ENCODE results near the gene MRTFA. TPM values are rescaled to one million over a fixed set of nuclear protein-coding genes. Genes with fewer than 3 reads are reported as not detected.
A peak's percentile ranks its signal among the peaks of the same experiment; 100 is the strongest.

The MRTFA gene
- total and polyA plus RNA-seq, 8 donors = 11.1 to 706 (median 61.2) TPM

DNA sequence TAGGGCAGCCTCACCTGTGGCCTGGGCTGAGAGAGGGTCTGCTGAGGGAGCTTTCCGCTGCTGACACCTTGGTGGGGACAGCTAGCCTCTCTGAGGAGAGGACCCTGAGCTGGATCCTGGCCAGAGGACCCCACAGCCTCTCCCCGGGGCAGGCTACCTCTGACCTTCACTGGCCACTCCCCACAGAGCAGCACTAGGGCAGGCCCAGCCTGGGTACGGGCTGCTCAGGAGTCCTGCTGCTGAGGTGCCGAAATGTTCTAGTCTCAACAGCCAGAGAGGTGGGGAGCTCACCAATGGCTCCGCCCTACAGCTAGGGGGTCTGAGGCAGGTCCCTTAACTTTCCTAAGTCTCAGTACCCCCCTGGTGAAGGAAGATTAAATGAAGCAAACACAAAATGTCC, 218.6 kb downstream of the MRTFA start:
- Histone ChIP-seq H3K4me1 (peaks cover 0 to 32% (median 24%) of the 10 kb centered on the region in 4 donors), H3K4me3 (no peak overlapping the region), H3K36me3 (peaks cover 62 to 79% (median 75%) of the 10 kb centered on the region in 4 donors), H3K27ac (no peak overlapping the region), H3K9me3 (no peaks in the 10 kb centered on the region), H3K27me3 (no peaks in the 10 kb centered on the region)
- 83 to 100% (median 97%) methylated on average over 3 to 5 of the region's 5 CpGs for WGBS, 5 donors
- TF ChIP-seq, protein P1, sequence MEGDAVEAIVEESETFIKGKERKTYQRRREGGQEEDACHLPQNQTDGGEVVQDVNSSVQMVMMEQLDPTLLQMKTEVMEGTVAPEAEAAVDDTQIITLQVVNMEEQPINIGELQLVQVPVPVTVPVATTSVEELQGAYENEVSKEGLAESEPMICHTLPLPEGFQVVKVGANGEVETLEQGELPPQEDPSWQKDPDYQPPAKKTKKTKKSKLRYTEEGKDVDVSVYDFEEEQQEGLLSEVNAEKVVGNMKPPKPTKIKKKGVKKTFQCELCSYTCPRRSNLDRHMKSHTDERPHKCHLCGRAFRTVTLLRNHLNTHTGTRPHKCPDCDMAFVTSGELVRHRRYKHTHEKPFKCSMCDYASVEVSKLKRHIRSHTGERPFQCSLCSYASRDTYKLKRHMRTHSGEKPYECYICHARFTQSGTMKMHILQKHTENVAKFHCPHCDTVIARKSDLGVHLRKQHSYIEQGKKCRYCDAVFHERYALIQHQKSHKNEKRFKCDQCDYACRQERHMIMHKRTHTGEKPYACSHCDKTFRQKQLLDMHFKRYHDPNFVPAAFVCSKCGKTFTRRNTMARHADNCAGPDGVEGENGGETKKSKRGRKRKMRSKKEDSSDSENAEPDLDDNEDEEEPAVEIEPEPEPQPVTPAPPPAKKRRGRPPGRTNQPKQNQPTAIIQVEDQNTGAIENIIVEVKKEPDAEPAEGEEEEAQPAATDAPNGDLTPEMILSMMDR (IDR thresholded peaks at IDR 0.05) = no peak
- no peak for TF ChIP-seq POLR2A (IDR thresholded peaks at IDR 0.05)
- TF ChIP-seq POLR2AphosphoS5 (IDR thresholded peaks at IDR 0.05) = no peak
- TF ChIP-seq EP300 (IDR thresholded peaks at IDR 0.05) = no peak
- intact Hi-C loops (cut with DNase I; ENCODE audit: low total_unique reads) = no loop called here
- no peak for DNase-seq

GRCh38 chr22:40417041-40417440, 219.5 kb downstream of the MRTFA start:
- Histone ChIP-seq H3K27me3 (no peaks in the 10 kb centered on the region), H3K36me3 (peaks cover 55 to 77% (median 70%) of the 10 kb centered on the region in 4 donors), H3K4me3 (no peak overlapping the region), H3K4me1 (peaks cover 0 to 32% (median 24%) of the 10 kb centered on the region in 4 donors), H3K27ac (peak overlapping the region in 1 of 5 donors; percentile 4), H3K9me3 (no peaks in the 10 kb centered on the region)
- DNase-seq = no peak
- TF ChIP-seq, protein P1 (IDR thresholded peaks at IDR 0.05) = no peak
- no peak for TF ChIP-seq POLR2A (IDR thresholded peaks at IDR 0.05)
- no peak for TF ChIP-seq EP300 (IDR thresholded peaks at IDR 0.05)
- no peak for TF ChIP-seq POLR2AphosphoS5 (IDR thresholded peaks at IDR 0.05)
- WGBS, 5 donors = 71 to 93% (median 90%) methylated on average over 2 to 8 of the region's 8 CpGs
- intact Hi-C loops (cut with DNase I; ENCODE audit: low total_unique reads) = no loop called here

DNA sequence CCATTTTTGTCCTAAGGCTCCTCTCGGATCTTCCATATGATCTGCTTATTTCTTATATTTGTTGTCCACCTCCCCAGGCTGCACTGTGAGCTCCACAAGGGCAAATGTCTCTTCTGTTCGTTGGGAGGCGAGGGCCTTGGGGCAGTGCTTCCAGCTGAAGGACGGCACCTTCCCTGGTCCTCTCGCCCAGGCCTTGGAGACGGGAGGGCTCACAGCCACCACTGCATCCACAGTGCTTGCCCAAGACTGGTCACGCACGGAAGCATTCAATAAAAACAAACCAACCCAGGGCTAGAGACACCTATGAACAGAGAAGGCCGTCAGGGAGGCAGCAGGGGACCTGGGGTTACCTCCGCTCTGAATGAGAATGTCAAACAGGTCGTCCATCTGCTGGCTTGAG, 219.9 kb downstream of the MRTFA start:
- TF ChIP-seq EP300 (IDR thresholded peaks at IDR 0.05) = no peak
- no peak for TF ChIP-seq POLR2A (IDR thresholded peaks at IDR 0.05)
- no peak for TF ChIP-seq POLR2AphosphoS5 (IDR thresholded peaks at IDR 0.05)
- TF ChIP-seq, protein P1 (IDR thresholded peaks at IDR 0.05) = no peak
- no peak overlapping the region for H3K4me3 ChIP-seq
- DNase-seq = no peak
- H3K9me3 ChIP-seq = no peaks in the 10 kb centered on the region
- WGBS, 5 donors = 88 to 96% (median 93%) methylated on average over 11 of the region's 11 CpGs
- intact Hi-C loops (cut with DNase I; ENCODE audit: low total_unique reads) = no loop called here
- H3K36me3 ChIP-seq = peaks cover 51 to 77% (median 70%) of the 10 kb centered on the region in 4 donors
- peaks cover 0 to 32% (median 24%) of the 10 kb centered on the region in 4 donors for H3K4me1 ChIP-seq
- peak overlapping the region in 2 of 5 donors; percentile 4 to 62 for H3K27ac ChIP-seq
- no peaks in the 10 kb centered on the region for H3K27me3 ChIP-seq

DNA sequence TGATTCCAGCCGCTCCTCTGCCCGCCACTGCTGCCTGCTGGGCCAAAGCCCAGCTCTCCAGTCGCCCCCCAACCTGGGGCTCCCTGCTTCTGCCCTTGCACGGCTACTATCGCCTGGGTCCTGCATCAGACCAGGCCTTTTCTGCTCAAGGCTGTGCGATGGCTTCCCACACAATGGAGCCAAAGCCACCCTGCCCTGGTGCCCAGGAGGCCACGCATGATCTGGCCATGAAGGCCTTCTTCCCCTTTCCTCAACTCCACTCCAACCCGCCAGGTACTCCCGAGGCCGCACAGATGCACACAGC, 220.3 kb downstream of the MRTFA start:
- Histone ChIP-seq H3K27ac (peak overlapping the region in 3 of 5 donors; percentile 51 to 64 (median 62)), H3K4me1 (peaks cover 0 to 32% (median 25%) of the 10 kb centered on the region in 4 donors), H3K36me3 (peaks cover 51 to 77% (median 70%) of the 10 kb centered on the region in 4 donors), H3K9me3 (no peaks in the 10 kb centered on the region), H3K4me3 (no peak overlapping the region), H3K27me3 (no peaks in the 10 kb centered on the region)
- TF ChIP-seq POLR2AphosphoS5 (IDR thresholded peaks at IDR 0.05) (no peak), EP300 (IDR thresholded peaks at IDR 0.05) (no peak), POLR2A (IDR thresholded peaks at IDR 0.05) (no peak)
- TF ChIP-seq, protein P1 (IDR thresholded peaks at IDR 0.05) = no peak
- intact Hi-C loops (cut with DNase I; ENCODE audit: low total_unique reads) = no loop called here
- 91 to 100% (median 94%) methylated on average over 8 to 10 of the region's 10 CpGs for WGBS, 5 donors
- no peak for DNase-seq
